A549 (cell line): ENCODE measurements around the gene POPDC2. TPM values are rescaled to one million over a fixed set of nuclear protein-coding genes. Genes with fewer than 3 reads are reported as not detected.

Experiments used
- ATAC-seq, 2 experiments: fragments of 200-7000 bp in 1 of 2; fragments of >200 bp in 1 of 2; cut with Nextera tagmentation in 1 of 2; cut with Tn5 transposase in 1 of 2; 3 replicates each; pipeline versions ENCODE4 v1.8.0 to v1.9.1; 2018 to 2020; ENCODE audit warnings: mild to moderate bottlenecking in 1 of 2, moderate library complexity in 1 of 2
- CTCF ChIA-PET: fragments of 300-600 bp; sonication (Branson Sonifier 250); formaldehyde crosslinking; extraction: SDS; loops from one replicate; lab custom pipeline; 2021; ENCODE audit warnings: antibody characterized with exemption, inconsistent platforms; lab: Yijun Ruan, JAX
- POLR2A ChIA-PET: fragments of 350-600 bp; formaldehyde crosslinking; extraction: SDS; loops from one replicate; lab custom pipeline; 2021; ENCODE audit warnings: antibody characterized with exemption, inconsistent platforms; lab: Yijun Ruan, JAX
- DNase-seq, 2 experiments: peaks; one replicate each; pipeline versions ENCODE4 v3.0.0 to v3.0.0-alpha.2; 2011 to 2016; ENCODE audit warnings: low read depth in 1 of 2, low spot score in 1 of 2
- FAIRE-seq: peaks from 2 replicates; lab custom pipeline; 2011; peaks lifted over from hg19 to GRCh38; lab: Jason Lieb, UNC
- H3K27ac ChIP-seq, 2 experiments: fragments of >200 bp; sonication (Bioruptor Twin); formaldehyde crosslinking; 3 replicates each; pipeline ENCODE4 v1.5.1; 2016 to 2017
- H3K4me1 ChIP-seq: fragments of >200 bp; sonication (Bioruptor Twin); formaldehyde crosslinking; 3 replicates; pipeline ENCODE4 v1.6.1; 2016
- H3K4me2 ChIP-seq: fragments of >200 bp; sonication (Bioruptor Twin); formaldehyde crosslinking; 3 replicates; pipeline ENCODE4 v1.6.1; 2016
- H3K4me3 ChIP-seq: fragments of >200 bp; sonication (Bioruptor Twin); formaldehyde crosslinking; 3 replicates; pipeline ENCODE4 v1.5.1; 2016
- H3K9me3 ChIP-seq: fragments of >200 bp; sonication (Bioruptor Twin); formaldehyde crosslinking; 3 replicates; pipeline ENCODE4 v1.6.1; 2016
- BCL3 ChIP-seq: fragments of >200 bp; sonication (Bioruptor Twin); formaldehyde crosslinking; IDR thresholded peaks from 3 replicates; pipeline ENCODE4 v1.6.1; 2016
- CEBPB ChIP-seq, 2 experiments: fragments of >200 bp in 1 of 2; sonication (Bioruptor Twin) in 1 of 2; formaldehyde crosslinking in 1 of 2; IDR thresholded peaks; 2 replicates each; pipeline ENCODE4 v1.6.1; 2012 to 2016
- CHD2 ChIP-seq: fragments of 150-350 bp; IDR thresholded peaks from 2 replicates; pipeline ENCODE4 v1.6.1; 2014; ENCODE audit warnings: low read length; ENCODE audit not compliant: partially characterized antibody
- EHMT2 ChIP-seq: fragments of 200-600 bp; sonication (generic); IDR thresholded peaks from 2 replicates; pipeline ENCODE4 v1.6.1; 2016; ENCODE audit warnings: antibody characterized with exemption, low read depth, mild to moderate bottlenecking, moderate library complexity
- EP300 ChIP-seq, 2 experiments: fragments of >200 bp; sonication (Bioruptor Twin); formaldehyde crosslinking; IDR thresholded peaks; 2 replicates in 1 of 2; 3 replicates in 1 of 2; pipeline ENCODE4 v1.6.1; 2016 to 2017
- FOSL2 ChIP-seq, 2 experiments: fragments of 450-650 bp in 1 of 2; fragments of >200 bp in 1 of 2; sonication (Bioruptor Twin) in 1 of 2; formaldehyde crosslinking; IDR thresholded peaks; 2 replicates each; pipeline versions ENCODE4 v1.5.0 to v1.6.1; 2016 to 2020; ENCODE audit warnings: mild to moderate bottlenecking in 1 of 2, moderate library complexity in 1 of 2
- GATA3 ChIP-seq: IDR thresholded peaks from 2 replicates; pipeline ENCODE4 v1.6.1; 2012; ENCODE audit warnings: borderline replicate concordance
- HDAC2 ChIP-seq: fragments of 200-600 bp; sonication (generic); IDR thresholded peaks from 2 replicates; pipeline ENCODE4 v1.6.1; 2016
- HMGXB4 ChIP-seq: fragments of 250-450 bp; sonication (Bioruptor Pico); IDR thresholded peaks from 2 replicates; pipeline ENCODE4 v1.5.0; 2021; ENCODE audit warnings: mild to moderate bottlenecking, moderate library complexity, borderline replicate concordance
- HOXB13 ChIP-seq: fragments of 250-450 bp; sonication (Bioruptor Pico); IDR thresholded peaks from 2 replicates; pipeline ENCODE4 v1.5.0; 2020; ENCODE audit warnings: low read depth, mild to moderate bottlenecking, moderate library complexity
- HOXB5 ChIP-seq: fragments of 250-450 bp; sonication (Bioruptor Pico); IDR thresholded peaks from 2 replicates; pipeline ENCODE4 v1.5.0; 2020; ENCODE audit warnings: mild to moderate bottlenecking, moderate library complexity
- MAZ ChIP-seq: fragments of 150-350 bp; IDR thresholded peaks from 2 replicates; pipeline ENCODE4 v1.6.1; 2014; ENCODE audit warnings: antibody characterized with exemption, low read depth, low read length, borderline replicate concordance
- MYC ChIP-seq: IDR thresholded peaks from 2 replicates; pipeline ENCODE4 v1.6.1; 2012; ENCODE audit warnings: mild to moderate bottlenecking, inconsistent platforms, low read length, improper control_type of control experiment, borderline replicate concordance
- PBX3 ChIP-seq: IDR thresholded peaks from 2 replicates; pipeline ENCODE4 v1.6.1; 2012
- PHF8 ChIP-seq: fragments of 200-600 bp; sonication (generic); IDR thresholded peaks from 2 replicates; pipeline ENCODE4 v1.6.1; 2016; ENCODE audit warnings: low read depth, mild to moderate bottlenecking, antibody characterized with exemption, moderate library complexity, borderline replicate concordance
- POLR2A ChIP-seq: IDR thresholded peaks from 2 replicates; pipeline ENCODE4 v1.6.1; 2012; ENCODE audit warnings: mild to moderate bottlenecking, low read length
- POLR2AphosphoS2 ChIP-seq: conservative IDR thresholded peaks from 2 replicates; pipeline ENCODE4 v1.6.1; 2012; ENCODE audit warnings: low read length, improper control_type of control experiment, inconsistent platforms
- RARB ChIP-seq: fragments of 250-450 bp; sonication (Bioruptor Pico); IDR thresholded peaks from 2 replicates; pipeline ENCODE4 v1.8.0; 2021; ENCODE audit warnings: mild to moderate bottlenecking, moderate library complexity
- TFCP2L1 ChIP-seq: fragments of 250-450 bp; sonication (Bioruptor Pico); IDR thresholded peaks from 2 replicates; pipeline ENCODE4 v1.5.0; 2021; ENCODE audit warnings: mild to moderate bottlenecking
- ZC3H11A ChIP-seq: fragments of 450-650 bp; IDR thresholded peaks from 2 replicates; pipeline ENCODE4 v1.6.1; 2014; ENCODE audit warnings: antibody characterized with exemption, mild to moderate bottlenecking
- ZSCAN20 ChIP-seq: fragments of 250-450 bp; sonication (Bioruptor Pico); IDR thresholded peaks from 2 replicates; pipeline ENCODE4 v1.8.0; 2022; ENCODE audit warnings: mild to moderate bottlenecking, moderate library complexity
- WGBS: methylation state at CpG from one replicate; pipeline ENCODE4 v1.1.6; 2017; ENCODE audit errors: missing lambda C conversion rate; 5-methylcytosine and 5-hydroxymethylcytosine counted together
- polyA plus RNA-seq, 4 experiments: library from polyadenylated mRNA; depleted of rRNA in 3 of 4; stranded (reverse); fragments of >200 nt; fragmentation: RNase III in 1 of 4; extraction: RNeasy Plus Mini Kit Qiagen cat#74134 plus additional on column Dnase treatment in 1 of 4; gene quantifications; 2 replicates in 3 of 4; 3 replicates in 1 of 4; pipeline ENCODE4 v1.2.3, GENCODE V29; 2011 to 2017

Gene POPDC2
- polyA plus RNA-seq, 2 of the 4 experiments (the other 2 are of a cell fraction): 0.17 to 0.62 TPM

GRCh38 chr3:119616056-119616455 lies 44.3 kb downstream of the POPDC2 start:
- no peak for FAIRE-seq
- H3K9me3 ChIP-seq: peaks cover 6% of the 10 kb centered on the region
- no peak for ATAC-seq
- no peak overlapping the region for H3K27ac ChIP-seq
- 70% methylated on average over 4 of the region's 4 CpGs for WGBS
- H3K4me2 ChIP-seq: no peak overlapping the region
- H3K4me3 ChIP-seq: no peak overlapping the region
- H3K4me1 ChIP-seq: no peaks in the 10 kb centered on the region
- no peak for DNase-seq
- CTCF ChIA-PET: interaction anchor here (0.6 kb wide), 1 partner anchor 650 kb away, joined by 3 read pairs; no protein-coding TSS in a partner anchor
- TF ChIP-seq HMGXB4 (no peak), TFCP2L1 (CRISPR knock-in tag) (no peak), ZC3H11A (no peak), CHD2 (no peak), PBX3 (no peak), PHF8 (no peak), GATA3 (no peak), BCL3 (no peak), CEBPB (IDR thresholded peaks at IDR 0.05) (no peak), MAZ (no peak), RARB (CRISPR knock-in tag) (no peak), EHMT2 (no peak), HOXB13 (no peak)
- TF ChIP-seq, all 56 proteins: peak for 0
- POLR2A ChIA-PET: no interaction called here

- no peak for TF ChIP-seq FOSL2 (IDR thresholded peaks at IDR 0.05)
- TF ChIP-seq FOSL2 (CRISPR knock-in tag; IDR thresholded peaks at IDR 0.05): no peak
- TF ChIP-seq POLR2AphosphoS2: no peak
- no peak for TF ChIP-seq PHF8
- TF ChIP-seq MYC: no peak
- no peak for TF ChIP-seq ZSCAN20 (CRISPR knock-in tag)
- no peak for FAIRE-seq
- Histone ChIP-seq H3K4me2 (no peak overlapping the region), H3K9me3 (peaks cover 9% of the 10 kb centered on the region), H3K27ac (no peak overlapping the region), H3K4me1 (no peaks in the 10 kb centered on the region), H3K4me3 (no peak overlapping the region)
- POLR2A ChIA-PET: no interaction called here
- DNase-seq: no peak
- 79% methylated on average over 4 of the region's 4 CpGs for WGBS
- CTCF ChIA-PET: interaction anchor here (1.3 to 2.9 kb wide), 2 partner anchors 14 to 730 kb away, joined by 3 to 7 read pairs; no protein-coding TSS in a partner anchor
- ATAC-seq: no peak
Observed at GRCh38 chr3:119613872-119614271, 46.5 kb downstream of the POPDC2 start.

GRCh38 chr3:119613201-119613600 lies 47.2 kb downstream of the POPDC2 start:
- no peak for ATAC-seq
- 100% methylated on average over 1 of the region's 1 CpG for WGBS
- no peaks in the 10 kb centered on the region for H3K4me1 ChIP-seq
- H3K4me2 ChIP-seq: no peak overlapping the region
- TF ChIP-seq HOXB5 (CRISPR knock-in tag): no peak
- TF ChIP-seq POLR2A: no peak
- no peak for TF ChIP-seq EP300 (IDR thresholded peaks at IDR 0.05)
- TF ChIP-seq POLR2AphosphoS2: no peak
- no peak for TF ChIP-seq CHD2
- no peak for TF ChIP-seq MYC
- no peak for TF ChIP-seq HDAC2
- TF ChIP-seq, all 56 proteins: peak for 0
- no peak for FAIRE-seq
- no peak overlapping the region for H3K4me3 ChIP-seq
- no peak overlapping the region for H3K27ac ChIP-seq
- ChIA-PET POLR2A (no interaction called here), CTCF (interaction anchor here (1.3 to 2.9 kb wide), 3 partner anchors 13 to 730 kb away, joined by 3 to 7 read pairs (median 5); no protein-coding TSS in a partner anchor)
- H3K9me3 ChIP-seq: peaks cover 9% of the 10 kb centered on the region
- DNase-seq: no peak
